GM21825 (cell line): Measurements from ENCODE around the gene PDE6B.
"Not testable (repeated sequence)": the region's sequence is repeated elsewhere in the genome, so short reads cannot be mapped to it uniquely, and the experiment has no call there.

ENCODE experiments used
- ATAC-seq: cut with Tn5 transposase; IDR thresholded peaks from one replicate; pipeline ENCODE4 v1.9.1; 2021; ENCODE audit warnings: mild to moderate bottlenecking, moderate library complexity; ENCODE audit not compliant: unreplicated experiment

PDE6B gene

GRCh38 chr4:624705-625590, at the start of gene PDE6B:
Gene PDE6B, plus strand, starts transcription at chr4:625573. Its CDS starts 54 bp downstream, at chr4:625627.
- no peak for ATAC-seq

DNA sequence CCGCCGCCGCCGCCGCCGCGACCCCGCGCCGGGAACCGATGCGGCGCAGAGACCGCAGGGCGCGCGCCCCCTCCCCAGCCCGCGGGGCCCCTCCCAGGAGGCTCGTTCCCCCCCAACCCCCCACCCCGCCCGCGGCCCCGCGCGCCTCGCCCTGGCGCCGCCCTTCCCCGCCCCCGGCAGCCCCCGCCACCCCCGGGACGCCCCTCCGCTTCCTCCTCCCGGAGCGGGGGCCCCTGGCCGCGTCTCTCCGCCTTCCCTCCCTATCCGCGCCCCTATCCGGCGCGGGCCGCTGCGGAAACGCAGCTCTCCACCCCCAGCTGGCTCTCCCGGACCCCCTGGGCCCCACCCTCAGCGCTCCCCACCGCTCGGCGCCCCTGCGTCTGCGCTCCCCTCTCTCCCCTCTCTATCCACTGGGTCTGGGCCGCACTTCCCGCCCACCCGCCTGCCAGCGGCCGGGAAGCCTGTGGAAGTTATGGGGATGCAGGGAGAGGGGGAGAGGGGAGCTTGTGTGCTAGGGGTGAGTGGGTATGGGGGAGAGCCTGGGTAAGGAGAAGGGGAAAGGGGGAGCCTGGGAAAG, 49.0 kb upstream of the PDE6B start, which contains the start of gene TMEM271:
TMEM271 (minus strand) TSS at position 51 of the 577 bp plus-strand sequence. CDS start 233 bp downstream, outside the sequence.
- ATAC-seq = no peak

DNA sequence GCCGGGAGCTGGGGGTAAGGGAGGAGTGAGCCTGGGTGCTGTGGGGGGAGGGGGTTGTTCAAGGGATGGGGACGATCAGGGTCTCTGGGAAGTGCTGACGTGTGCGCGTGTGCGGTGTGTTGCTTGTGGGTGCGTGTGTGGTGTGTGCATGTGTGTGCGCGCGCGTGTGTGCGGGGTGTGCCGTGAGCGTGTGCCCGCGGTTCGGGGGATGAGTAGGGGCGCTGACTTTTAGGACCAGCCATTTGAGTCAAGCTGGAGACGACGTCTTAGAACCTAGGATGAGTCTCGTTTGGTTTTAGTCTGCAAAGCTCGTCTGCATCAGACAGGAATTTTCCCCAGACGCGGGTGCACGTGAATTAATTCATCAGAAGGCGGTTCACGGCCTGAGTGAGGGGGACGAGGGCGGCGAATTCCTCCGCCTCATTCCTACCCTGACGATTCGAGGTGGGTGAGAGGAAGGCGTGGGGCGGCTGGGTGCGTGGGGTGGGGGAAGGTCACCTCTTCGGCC, 48.3 kb upstream of the PDE6B start:
- ATAC-seq = no peak

- ATAC-seq = no peak
These were observed 47.6 kb upstream of the PDE6B start for GRCh38 chr4:577499-578450.

DNA sequence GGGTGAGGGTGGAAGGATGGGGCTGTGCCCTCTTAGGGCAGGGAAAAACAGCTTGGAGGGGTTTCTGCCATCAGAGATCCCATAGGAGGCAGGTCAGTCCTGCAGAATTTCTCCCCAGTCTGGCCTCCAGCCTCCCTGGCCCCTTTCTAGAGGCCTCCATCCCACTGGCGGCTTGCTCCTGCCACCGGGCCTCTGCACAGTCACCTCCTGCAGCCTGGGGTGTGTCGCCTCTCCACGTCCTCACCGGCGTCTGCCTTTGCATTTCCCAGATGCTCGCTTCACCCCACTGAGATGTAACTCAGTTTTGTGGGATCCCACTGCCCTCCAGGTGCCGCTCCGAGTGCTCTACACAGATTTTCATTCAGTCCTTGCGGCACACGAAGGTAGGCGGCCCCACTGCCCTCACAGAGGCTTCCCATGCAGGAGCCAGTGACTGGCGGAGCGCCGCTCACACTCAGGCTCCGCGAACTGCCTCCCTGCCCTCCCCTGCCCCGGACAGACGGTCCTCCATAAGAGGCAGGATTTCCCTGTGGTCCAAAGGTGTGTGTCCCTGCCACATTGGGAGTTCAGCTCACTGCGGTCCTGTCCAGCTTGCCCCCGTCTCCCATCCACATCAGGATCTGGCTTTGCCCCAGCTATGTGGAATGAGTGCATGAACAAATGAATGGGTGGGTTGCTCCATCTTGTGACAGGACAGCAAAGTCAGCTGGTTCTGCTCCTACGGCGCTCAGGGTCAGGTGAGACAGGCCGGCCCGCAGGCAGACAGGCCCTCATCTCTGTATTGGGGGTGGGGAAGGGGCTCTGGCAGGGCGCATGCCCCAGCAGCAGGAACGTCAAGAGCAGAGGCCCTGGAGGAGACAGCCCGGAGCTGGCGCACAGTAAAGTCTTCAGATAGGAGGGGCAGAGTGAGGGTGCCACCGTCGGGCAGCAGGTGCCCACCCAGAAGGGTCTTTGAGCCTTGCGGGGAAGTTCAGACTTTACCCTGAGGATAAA, 46.6 kb upstream of the PDE6B start:
- no peak for ATAC-seq

- no peak for ATAC-seq
These were observed 45.7 kb upstream of the PDE6B start for GRCh38 chr4:579543-580175.

DNA sequence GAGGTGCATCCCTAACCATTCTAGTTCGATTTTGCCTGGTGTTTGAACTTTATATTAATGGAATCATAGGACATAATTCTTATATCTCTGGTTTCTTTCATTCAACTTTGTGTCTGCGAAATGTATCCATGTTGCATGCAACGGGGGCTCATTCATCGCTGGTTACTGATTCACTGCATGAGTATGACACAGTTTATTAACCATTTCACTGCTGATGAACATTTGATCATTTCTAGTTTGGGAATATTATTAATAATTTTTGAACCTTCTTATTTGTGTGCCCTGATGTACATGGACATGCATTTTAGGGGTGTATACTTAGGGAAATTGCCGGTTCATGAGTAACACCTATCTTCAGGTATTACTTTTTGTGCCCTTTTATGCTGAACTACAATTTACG, 44.2 kb upstream of the PDE6B start:
- ATAC-seq = no peak

GRCh38 chr4:581753-582361, 43.5 kb upstream of the PDE6B start:
- no peak for ATAC-seq

DNA sequence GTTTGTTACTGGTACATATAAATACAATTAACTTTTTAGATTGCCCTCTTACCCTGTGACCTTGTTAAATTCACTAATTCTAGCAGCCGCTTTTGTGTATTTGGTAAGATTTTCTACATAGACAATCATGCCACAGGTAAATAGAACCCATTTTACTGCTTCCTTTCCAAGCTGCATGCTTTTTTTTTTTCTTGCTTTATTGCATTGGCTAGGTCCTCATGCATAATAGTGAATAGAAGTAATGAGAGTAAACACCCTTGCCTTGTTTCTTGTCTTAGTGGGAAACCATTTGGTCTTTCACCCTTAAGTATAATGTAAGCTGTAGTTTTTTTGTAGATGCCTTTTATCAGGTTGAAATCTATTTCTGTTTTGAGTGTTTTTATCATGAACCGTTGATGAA, 41.6 kb upstream of the PDE6B start:
- ATAC-seq = no peak

- no peak for ATAC-seq
These were observed 37.6 kb upstream of the PDE6B start for GRCh38 chr4:587671-588350.

- ATAC-seq = no peak
These were observed 37.0 kb upstream of the PDE6B start for GRCh38 chr4:588351-588849.

- ATAC-seq = no peak
These were observed 36.0 kb upstream of the PDE6B start for GRCh38 chr4:589219-589963.

DNA sequence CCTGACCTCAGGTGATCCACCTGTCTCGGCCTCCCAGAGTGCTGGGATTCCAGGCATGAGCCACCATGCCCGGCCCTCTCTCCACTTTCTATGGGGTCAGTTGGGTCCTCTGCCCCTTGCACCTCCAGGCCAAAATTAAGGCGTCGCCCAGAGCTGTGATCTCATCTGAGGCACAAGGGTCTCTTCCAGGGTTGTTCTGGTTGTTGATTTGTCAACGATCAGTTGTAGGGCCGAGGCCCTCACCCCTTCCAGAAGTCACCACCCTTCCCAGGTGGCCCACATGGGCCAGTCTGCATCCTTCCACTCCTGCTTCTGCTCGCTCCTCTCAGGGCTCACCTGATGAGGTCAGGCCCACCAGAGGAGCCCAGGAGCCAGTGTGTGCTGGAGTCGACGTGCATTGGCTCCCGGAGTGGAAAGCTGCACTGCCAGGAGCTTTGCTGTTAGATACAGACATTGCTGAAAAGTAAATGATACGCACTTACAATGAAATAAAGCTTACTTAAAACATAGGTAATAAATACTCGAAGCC, 35.0 kb upstream of the PDE6B start:
- no peak for ATAC-seq

GRCh38 chr4:592178-592577, 33.2 kb upstream of the PDE6B start:
- not testable (repeated sequence) for ATAC-seq

- no peak for ATAC-seq
These were observed 32.4 kb upstream of the PDE6B start for GRCh38 chr4:592825-593520.

- ATAC-seq = no peak
These were observed 26.4 kb upstream of the PDE6B start for GRCh38 chr4:598925-599324.

DNA sequence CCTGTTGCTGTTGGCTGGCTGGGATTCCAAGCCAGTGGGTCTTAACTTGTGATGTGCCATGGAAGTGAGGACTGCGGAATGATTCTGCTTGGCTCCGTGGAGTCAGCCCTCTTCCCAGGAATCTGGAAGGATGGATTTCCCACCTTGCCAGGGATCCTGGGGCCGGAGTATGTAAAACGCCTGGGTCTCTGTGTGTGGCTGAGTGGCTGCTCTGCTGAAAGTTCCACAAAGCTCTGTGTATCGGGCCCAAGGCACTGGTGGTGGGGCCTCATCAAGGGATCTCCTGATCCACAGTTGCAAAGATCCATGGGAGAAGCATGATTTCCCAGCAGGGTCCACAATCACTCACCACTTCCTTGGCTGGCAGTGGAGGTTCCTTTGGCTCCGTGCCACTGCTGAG, 25.2 kb upstream of the PDE6B start:
- no peak for ATAC-seq
